T-helper 9 cell (primary cell): ENCODE results near the gene FLRT3.

ENCODE experiments used
- DNase-seq: peaks from one replicate; pipeline ENCODE4 v3.0.0-alpha.2; 2020
- total RNA-seq, 2 donors: gene quantifications; one replicate each; lab custom pipeline; 2026; lab: John Stamatoyannopoulos, UW

FLRT3 gene
- 0 reads per million in 2 donors for total RNA-seq

- DNase-seq = no peak
Measured at GRCh38 chr20:14337400-14338171, at the start of gene FLRT3. Gene FLRT3, minus strand, starts transcription at chr20:14337612. Its CDS starts 10,106 bp downstream, at chr20:14327506.

- no peak for DNase-seq
Measured at GRCh38 chr20:14386726-14387125, 49.3 kb upstream of the FLRT3 start.

GRCh38 chr20:14385176-14385740 lies 47.8 kb upstream of the FLRT3 start:
- DNase-seq = no peak

- no peak for DNase-seq
Measured at GRCh38 chr20:14384416-14385175, 47.2 kb upstream of the FLRT3 start.

GRCh38 chr20:14383335-14383734 lies 45.9 kb upstream of the FLRT3 start:
- no peak for DNase-seq

GRCh38 chr20:14378326-14378725 lies 40.9 kb upstream of the FLRT3 start:
- DNase-seq = no peak

GRCh38 chr20:14375416-14375985 lies 38.1 kb upstream of the FLRT3 start:
- DNase-seq = no peak

GRCh38 chr20:14374196-14374595 lies 36.8 kb upstream of the FLRT3 start:
- no peak for DNase-seq

GRCh38 chr20:14361509-14362345 lies 24.3 kb upstream of the FLRT3 start:
- no peak for DNase-seq

- no peak for DNase-seq
Measured at GRCh38 chr20:14360416-14360815, 23.0 kb upstream of the FLRT3 start.

GRCh38 chr20:14355791-14356190 lies 18.4 kb upstream of the FLRT3 start:
- no peak for DNase-seq

GRCh38 chr20:14344746-14345145 lies 7.3 kb upstream of the FLRT3 start:
- no peak for DNase-seq

- DNase-seq = no peak
Measured at GRCh38 chr20:14343491-14344065, 6.2 kb upstream of the FLRT3 start.

- DNase-seq = no peak
Measured at GRCh38 chr20:14342918-14343317, 5.5 kb upstream of the FLRT3 start.

GRCh38 chr20:14341801-14342200 lies 4.4 kb upstream of the FLRT3 start:
- no peak for DNase-seq

- DNase-seq = no peak
Measured at GRCh38 chr20:14336686-14337085, 726 bp downstream of the FLRT3 start.

- no peak for DNase-seq
Measured at GRCh38 chr20:14335052-14335451, 2.4 kb downstream of the FLRT3 start.

GRCh38 chr20:14334306-14334930 lies 3.0 kb downstream of the FLRT3 start:
- no peak for DNase-seq

GRCh38 chr20:14333721-14334120 lies 3.7 kb downstream of the FLRT3 start:
- DNase-seq = no peak

- DNase-seq = no peak
Measured at GRCh38 chr20:14332866-14333265, 4.5 kb downstream of the FLRT3 start.

GRCh38 chr20:14331646-14332045 lies 5.8 kb downstream of the FLRT3 start:
- DNase-seq = no peak

- no peak for DNase-seq
Measured at GRCh38 chr20:14319704-14320103, 17.7 kb downstream of the FLRT3 start.
